Measurements from ENCODE around the gene SLC30A5.
A peak's percentile ranks its signal among the peaks of the same experiment; 100 is the strongest.

SLC30A5 gene

DNA sequence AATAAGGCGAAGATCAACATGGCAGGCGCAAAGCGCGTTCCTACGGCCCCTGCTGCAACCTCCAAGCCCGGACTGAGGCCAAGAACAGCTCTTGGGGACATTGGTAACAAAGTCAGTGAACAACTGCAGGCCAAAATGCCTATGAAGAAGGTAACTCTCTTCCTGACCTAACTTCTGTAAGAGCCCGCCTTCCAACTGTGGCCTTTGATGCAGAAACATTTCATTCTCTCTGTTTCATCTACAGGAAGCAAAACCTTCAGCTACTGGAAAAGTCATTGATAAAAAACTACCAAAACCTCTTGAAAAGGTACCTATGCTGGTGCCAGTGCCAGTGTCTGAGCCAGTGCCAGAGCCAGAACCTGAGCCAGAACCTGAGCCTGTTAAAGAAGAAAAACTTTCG, 74.1 kb downstream of the SLC30A5 start:
- peak; percentile 40 for DNase-seq

DNA sequence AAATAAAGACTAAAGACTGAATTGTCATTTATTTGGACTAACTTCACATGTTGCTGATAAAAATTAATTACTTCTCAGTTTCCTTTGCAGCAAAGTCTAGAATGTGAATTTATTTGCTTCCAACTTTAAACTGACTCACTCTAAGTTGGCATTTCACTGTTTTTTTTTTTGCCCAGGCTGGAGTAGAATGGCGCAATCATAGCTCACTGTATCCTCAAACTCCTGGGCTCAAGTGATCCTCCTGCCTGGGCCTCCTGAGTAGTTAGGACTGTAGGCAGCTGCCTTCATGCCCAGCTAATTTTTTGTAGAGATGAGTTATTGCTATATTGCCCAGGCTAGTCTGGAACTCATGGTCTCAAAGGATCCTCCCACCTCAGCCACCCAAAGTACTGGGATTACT, 76.7 kb downstream of the SLC30A5 start:
- DNase-seq: no peak

DNA sequence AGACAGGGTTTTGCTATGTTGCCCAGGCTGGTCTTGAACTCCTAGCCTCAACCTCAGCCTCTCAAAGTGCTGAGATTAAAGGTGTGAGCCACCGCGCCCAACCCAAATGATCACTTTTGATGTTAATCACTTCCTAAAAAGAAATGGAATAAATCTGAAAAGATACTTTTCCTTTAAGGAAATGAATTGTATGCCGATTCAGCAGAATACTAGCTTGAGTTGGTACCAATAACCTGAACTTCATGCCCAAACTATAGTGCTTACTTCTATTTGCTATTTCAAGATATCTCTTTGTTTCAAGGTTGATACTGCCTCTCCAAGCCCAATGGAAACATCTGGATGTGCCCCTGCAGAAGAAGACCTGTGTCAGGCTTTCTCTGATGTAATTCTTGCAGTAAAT, 77.2 kb downstream of the SLC30A5 start:
- DNase-seq: no peak

Data from OCI-M1 (cell line).